GM12878 (cell line): ENCODE measurements around the gene CDCA5. TPM values are rescaled to one million over a fixed set of nuclear protein-coding genes. Genes with fewer than 3 reads are reported as not detected.
A peak's percentile ranks its signal among the peaks of the same experiment; 100 is the strongest.

Experiments used
- ATF7 ChIP-seq: fragments of 450-650 bp; IDR thresholded peaks from 2 replicates; pipeline ENCODE4 v1.6.1; 2016; ENCODE audit warnings: low read depth, mild to moderate bottlenecking
- CREM ChIP-seq: IDR thresholded peaks from 2 replicates; pipeline ENCODE4 v1.6.1; 2014; ENCODE audit warnings: antibody characterized with exemption, low read depth
- DPF2 ChIP-seq: fragments of 450-650 bp; IDR thresholded peaks from 2 replicates; pipeline ENCODE4 v1.6.1; 2017; ENCODE audit warnings: mild to moderate bottlenecking
- EED ChIP-seq: sonication (generic); IDR thresholded peaks from 2 replicates; pipeline ENCODE4 v1.6.1; 2016; ENCODE audit warnings: antibody characterized with exemption, low read depth
- EGR1 ChIP-seq, 2 experiments: IDR thresholded peaks; 1 replicate in 1 of 2; 2 replicates in 1 of 2; pipeline ENCODE4 v1.6.1; 2011 to 2012; ENCODE audit warnings: low read depth in 2 of 2, low read length in 2 of 2, borderline replicate concordance in 1 of 2, mild to moderate bottlenecking in 1 of 2, moderate library complexity in 1 of 2
- MYC ChIP-seq: IDR thresholded peaks from 2 replicates; pipeline ENCODE4 v1.6.1; 2011; ENCODE audit warnings: mild to moderate bottlenecking, low read length, moderate library complexity, inconsistent platforms; ENCODE audit not compliant: insufficient read depth, insufficient replicate concordance, insufficient read length, severe bottlenecking
- NR2F1 ChIP-seq: fragments of 450-650 bp; conservative IDR thresholded peaks from 2 replicates; pipeline ENCODE4 v1.6.1; 2017; ENCODE audit warnings: mild to moderate bottlenecking
- SMAD1 ChIP-seq: fragments of 450-650 bp; IDR thresholded peaks from 2 replicates; pipeline ENCODE4 v1.6.1; 2018; ENCODE audit warnings: mild to moderate bottlenecking, low read depth; ENCODE audit not compliant: partially characterized antibody
- TBL1XR1 ChIP-seq: IDR thresholded peaks from 2 replicates; pipeline ENCODE4 v1.6.1; 2012; ENCODE audit warnings: low read depth, low read length, improper control_type of control experiment
- YBX1 ChIP-seq: fragments of 450-650 bp; IDR thresholded peaks from 2 replicates; pipeline ENCODE4 v1.6.1; 2016; ENCODE audit warnings: antibody characterized with exemption
- polyA plus RNA-seq, 11 experiments: library from polyadenylated mRNA; depleted of rRNA in 4 of 11; unstranded in 6 of 11; stranded (reverse) in 5 of 11; fragments of >200 nt; fragmentation: Nextera tagmentation in 4 of 11; fragmentation: Illumina TruSeq in 1 of 11; extraction: Ambion mirVana in 4 of 11; extraction: Trizol in 1 of 11; gene quantifications; 1 replicate in 1 of 11; 2 replicates in 10 of 11; pipeline versions ENCODE4 v1.2.1 to v1.2.3, GENCODE V29; 2011 to 2016; ENCODE audit warnings: inconsistent platforms in 2 of 11, missing spikeins in 2 of 11, low read depth in 1 of 11
- total RNA-seq, 4 experiments: library from RNA; depleted of rRNA in 3 of 4; stranded (reverse); fragments of >200 nt in 3 of 4; fragmentation: Illumina TruSeq in 1 of 4; extraction: Trizol in 1 of 4; gene quantifications; 2 replicates each; pipeline versions ENCODE4 v1.2.1 to v1.2.3, GENCODE V29; 2013 to 2021
- TF ChIP-seq, protein P1 (sequence below): IDR thresholded peaks from 2 replicates; pipeline ENCODE4 v1.6.1; 2012; ENCODE audit warnings: improper control_type of control experiment, low read depth, low read length; ENCODE audit not compliant: insufficient replicate concordance
- TF ChIP-seq, protein P2 (sequence below): fragments of 450-650 bp; IDR thresholded peaks from 2 replicates; pipeline ENCODE4 v1.6.1; 2017; ENCODE audit warnings: borderline replicate concordance
- TF ChIP-seq, protein P3 (sequence below): fragments of 450-650 bp; formaldehyde crosslinking; IDR thresholded peaks from 2 replicates; pipeline ENCODE4 v1.5.0; 2022; ENCODE audit warnings: mild to moderate bottlenecking, missing genetic modification characterization
- TF ChIP-seq, protein P4 (sequence below): fragments of 450-650 bp; formaldehyde crosslinking; IDR thresholded peaks from 2 replicates; pipeline ENCODE4 v1.4.0; 2022; ENCODE audit warnings: mild to moderate bottlenecking, moderate library complexity
- TF ChIP-seq, protein P5 (sequence below): IDR thresholded peaks from 2 replicates; pipeline ENCODE4 v1.6.1; 2012; ENCODE audit warnings: low read depth, low read length, improper control_type of control experiment

The CDCA5 gene
- total and polyA plus RNA-seq, 10 of the 15 experiments (the other 5 are each of a cell fraction or from before 2014, with no cell fraction given) = 21.2 to 107 (median 64.9) TPM

DNA sequence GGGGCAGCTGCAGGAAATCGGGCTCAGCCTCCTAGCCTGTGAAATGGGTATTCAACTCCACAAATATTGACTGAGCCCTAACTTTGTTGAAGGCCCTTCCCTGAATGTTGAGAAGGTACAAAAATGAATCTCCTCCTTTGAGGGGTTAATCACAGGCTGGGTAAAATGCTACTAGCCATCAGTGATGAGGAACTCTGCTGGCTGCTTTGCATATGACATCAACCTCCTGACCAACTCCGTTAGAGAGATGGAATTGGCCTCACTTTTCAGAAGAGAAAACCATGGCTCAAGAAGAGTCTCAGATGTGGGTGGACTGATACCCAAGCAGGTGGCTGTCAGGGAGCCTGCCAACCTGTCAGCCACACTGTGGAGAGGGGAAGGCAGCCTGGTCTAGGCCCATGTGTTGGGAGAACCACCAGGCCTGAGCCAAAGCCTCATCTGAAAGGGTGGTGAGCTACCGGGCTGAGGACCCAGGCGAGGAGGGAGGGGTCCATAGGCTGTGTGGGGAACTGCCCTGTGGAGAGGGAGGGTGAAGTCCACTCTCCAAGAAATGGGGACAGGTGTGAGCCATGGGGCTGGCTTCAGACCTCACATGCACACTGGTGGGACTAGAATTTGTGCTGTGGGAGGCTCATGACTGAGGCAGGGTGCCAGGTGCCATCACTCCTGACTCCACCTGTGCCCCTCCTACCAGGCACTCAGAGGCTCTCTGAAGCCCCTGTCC, 11.8 kb downstream of the CDCA5 start (continued):
- TF ChIP-seq, protein P1, sequence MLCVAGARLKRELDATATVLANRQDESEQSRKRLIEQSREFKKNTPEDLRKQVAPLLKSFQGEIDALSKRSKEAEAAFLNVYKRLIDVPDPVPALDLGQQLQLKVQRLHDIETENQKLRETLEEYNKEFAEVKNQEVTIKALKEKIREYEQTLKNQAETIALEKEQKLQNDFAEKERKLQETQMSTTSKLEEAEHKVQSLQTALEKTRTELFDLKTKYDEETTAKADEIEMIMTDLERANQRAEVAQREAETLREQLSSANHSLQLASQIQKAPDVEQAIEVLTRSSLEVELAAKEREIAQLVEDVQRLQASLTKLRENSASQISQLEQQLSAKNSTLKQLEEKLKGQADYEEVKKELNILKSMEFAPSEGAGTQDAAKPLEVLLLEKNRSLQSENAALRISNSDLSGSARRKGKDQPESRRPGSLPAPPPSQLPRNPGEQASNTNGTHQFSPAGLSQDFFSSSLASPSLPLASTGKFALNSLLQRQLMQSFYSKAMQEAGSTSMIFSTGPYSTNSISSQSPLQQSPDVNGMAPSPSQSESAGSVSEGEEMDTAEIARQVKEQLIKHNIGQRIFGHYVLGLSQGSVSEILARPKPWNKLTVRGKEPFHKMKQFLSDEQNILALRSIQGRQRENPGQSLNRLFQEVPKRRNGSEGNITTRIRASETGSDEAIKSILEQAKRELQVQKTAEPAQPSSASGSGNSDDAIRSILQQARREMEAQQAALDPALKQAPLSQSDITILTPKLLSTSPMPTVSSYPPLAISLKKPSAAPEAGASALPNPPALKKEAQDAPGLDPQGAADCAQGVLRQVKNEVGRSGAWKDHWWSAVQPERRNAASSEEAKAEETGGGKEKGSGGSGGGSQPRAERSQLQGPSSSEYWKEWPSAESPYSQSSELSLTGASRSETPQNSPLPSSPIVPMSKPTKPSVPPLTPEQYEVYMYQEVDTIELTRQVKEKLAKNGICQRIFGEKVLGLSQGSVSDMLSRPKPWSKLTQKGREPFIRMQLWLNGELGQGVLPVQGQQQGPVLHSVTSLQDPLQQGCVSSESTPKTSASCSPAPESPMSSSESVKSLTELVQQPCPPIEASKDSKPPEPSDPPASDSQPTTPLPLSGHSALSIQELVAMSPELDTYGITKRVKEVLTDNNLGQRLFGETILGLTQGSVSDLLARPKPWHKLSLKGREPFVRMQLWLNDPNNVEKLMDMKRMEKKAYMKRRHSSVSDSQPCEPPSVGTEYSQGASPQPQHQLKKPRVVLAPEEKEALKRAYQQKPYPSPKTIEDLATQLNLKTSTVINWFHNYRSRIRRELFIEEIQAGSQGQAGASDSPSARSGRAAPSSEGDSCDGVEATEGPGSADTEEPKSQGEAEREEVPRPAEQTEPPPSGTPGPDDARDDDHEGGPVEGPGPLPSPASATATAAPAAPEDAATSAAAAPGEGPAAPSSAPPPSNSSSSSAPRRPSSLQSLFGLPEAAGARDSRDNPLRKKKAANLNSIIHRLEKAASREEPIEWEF = no peak
- TF ChIP-seq TBL1XR1 (no peak), EGR1 (IDR thresholded peaks at IDR 0.05; ENCODE audit: borderline replicate concordance in 1 of 2, low read depth in 2 of 2, low read length in 2 of 2) (no peak), ATF7 (peak; percentile 21; the same call in 1 of the 2 replicates), CREM (no peak), MYC (no peak), EED (no peak; the same call in 1 of the 2 replicates), SMAD1 (no peak), YBX1 (no peak), NR2F1 (no peak), DPF2 (peak; percentile 33; the same call in 1 of the 2 replicates)
- TF ChIP-seq, protein P2, sequence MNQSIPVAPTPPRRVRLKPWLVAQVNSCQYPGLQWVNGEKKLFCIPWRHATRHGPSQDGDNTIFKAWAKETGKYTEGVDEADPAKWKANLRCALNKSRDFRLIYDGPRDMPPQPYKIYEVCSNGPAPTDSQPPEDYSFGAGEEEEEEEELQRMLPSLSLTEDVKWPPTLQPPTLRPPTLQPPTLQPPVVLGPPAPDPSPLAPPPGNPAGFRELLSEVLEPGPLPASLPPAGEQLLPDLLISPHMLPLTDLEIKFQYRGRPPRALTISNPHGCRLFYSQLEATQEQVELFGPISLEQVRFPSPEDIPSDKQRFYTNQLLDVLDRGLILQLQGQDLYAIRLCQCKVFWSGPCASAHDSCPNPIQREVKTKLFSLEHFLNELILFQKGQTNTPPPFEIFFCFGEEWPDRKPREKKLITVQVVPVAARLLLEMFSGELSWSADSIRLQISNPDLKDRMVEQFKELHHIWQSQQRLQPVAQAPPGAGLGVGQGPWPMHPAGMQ = no peak
- TF ChIP-seq, protein P3, sequence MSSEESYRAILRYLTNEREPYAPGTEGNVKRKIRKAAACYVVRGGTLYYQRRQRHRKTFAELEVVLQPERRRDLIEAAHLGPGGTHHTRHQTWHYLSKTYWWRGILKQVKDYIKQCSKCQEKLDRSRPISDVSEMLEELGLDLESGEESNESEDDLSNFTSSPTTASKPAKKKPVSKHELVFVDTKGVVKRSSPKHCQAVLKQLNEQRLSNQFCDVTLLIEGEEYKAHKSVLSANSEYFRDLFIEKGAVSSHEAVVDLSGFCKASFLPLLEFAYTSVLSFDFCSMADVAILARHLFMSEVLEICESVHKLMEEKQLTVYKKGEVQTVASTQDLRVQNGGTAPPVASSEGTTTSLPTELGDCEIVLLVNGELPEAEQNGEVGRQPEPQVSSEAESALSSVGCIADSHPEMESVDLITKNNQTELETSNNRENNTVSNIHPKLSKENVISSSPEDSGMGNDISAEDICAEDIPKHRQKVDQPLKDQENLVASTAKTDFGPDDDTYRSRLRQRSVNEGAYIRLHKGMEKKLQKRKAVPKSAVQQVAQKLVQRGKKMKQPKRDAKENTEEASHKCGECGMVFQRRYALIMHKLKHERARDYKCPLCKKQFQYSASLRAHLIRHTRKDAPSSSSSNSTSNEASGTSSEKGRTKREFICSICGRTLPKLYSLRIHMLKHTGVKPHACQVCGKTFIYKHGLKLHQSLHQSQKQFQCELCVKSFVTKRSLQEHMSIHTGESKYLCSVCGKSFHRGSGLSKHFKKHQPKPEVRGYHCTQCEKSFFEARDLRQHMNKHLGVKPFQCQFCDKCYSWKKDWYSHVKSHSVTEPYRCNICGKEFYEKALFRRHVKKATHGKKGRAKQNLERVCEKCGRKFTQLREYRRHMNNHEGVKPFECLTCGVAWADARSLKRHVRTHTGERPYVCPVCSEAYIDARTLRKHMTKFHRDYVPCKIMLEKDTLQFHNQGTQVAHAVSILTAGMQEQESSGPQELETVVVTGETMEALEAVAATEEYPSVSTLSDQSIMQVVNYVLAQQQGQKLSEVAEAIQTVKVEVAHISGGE (CRISPR knock-in tag) = no peak
- TF ChIP-seq, protein P4, sequence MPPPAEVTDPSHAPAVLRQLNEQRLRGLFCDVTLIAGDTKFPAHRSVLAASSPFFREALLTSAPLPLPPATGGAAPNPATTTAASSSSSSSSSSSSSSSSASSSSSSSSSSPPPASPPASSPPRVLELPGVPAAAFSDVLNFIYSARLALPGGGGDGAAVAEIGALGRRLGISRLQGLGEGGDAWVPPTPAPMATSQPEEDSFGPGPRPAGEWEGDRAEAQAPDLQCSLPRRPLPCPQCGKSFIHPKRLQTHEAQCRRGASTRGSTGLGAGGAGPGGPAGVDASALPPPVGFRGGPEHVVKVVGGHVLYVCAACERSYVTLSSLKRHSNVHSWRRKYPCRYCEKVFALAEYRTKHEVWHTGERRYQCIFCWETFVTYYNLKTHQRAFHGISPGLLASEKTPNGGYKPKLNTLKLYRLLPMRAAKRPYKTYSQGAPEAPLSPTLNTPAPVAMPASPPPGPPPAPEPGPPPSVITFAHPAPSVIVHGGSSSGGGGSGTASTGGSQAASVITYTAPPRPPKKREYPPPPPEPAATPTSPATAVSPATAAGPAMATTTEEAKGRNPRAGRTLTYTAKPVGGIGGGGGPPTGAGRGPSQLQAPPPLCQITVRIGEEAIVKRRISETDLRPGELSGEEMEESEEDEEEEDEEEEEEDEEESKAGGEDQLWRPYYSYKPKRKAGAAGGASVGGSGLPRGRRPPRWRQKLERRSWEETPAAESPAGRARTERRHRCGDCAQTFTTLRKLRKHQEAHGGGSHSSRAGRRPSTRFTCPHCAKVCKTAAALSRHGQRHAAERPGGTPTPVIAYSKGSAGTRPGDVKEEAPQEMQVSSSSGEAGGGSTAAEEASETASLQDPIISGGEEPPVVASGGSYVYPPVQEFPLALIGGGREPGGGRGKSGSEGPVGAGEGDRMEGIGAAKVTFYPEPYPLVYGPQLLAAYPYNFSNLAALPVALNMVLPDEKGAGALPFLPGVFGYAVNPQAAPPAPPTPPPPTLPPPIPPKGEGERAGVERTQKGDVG (CRISPR knock-in tag) = no peak
- TF ChIP-seq, protein P5, sequence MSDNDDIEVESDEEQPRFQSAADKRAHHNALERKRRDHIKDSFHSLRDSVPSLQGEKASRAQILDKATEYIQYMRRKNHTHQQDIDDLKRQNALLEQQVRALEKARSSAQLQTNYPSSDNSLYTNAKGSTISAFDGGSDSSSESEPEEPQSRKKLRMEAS = no peak
